NCI-H510A treated with DMSO at 0.1 percent for 48 hours (cell line): ENCODE results near the gene ANKRD40CL.
"Not testable (repeated sequence)": the region's sequence is repeated elsewhere in the genome, so short reads cannot be mapped to it uniquely, and the experiment has no call there.

ENCODE experiments used
- DNase-seq: peaks from one replicate; lab custom pipeline; 2025; lab: John Stamatoyannopoulos, UW

ANKRD40CL gene

GRCh38 chr17:50758989-50759544, 8.3 kb downstream of the ANKRD40CL start:
- DNase-seq, result no peak

- DNase-seq, result no peak
These were observed 8.8 kb downstream of the ANKRD40CL start for GRCh38 chr17:50758524-50758923.

GRCh38 chr17:50754521-50754920, 12.8 kb downstream of the ANKRD40CL start:
- no peak for DNase-seq

- DNase-seq, result no peak
These were observed 18.1 kb downstream of the ANKRD40CL start for GRCh38 chr17:50749245-50749644.

- no peak for DNase-seq
These were observed 21.7 kb downstream of the ANKRD40CL start for GRCh38 chr17:50745631-50746030.

- no peak for DNase-seq
These were observed 28.2 kb downstream of the ANKRD40CL start for GRCh38 chr17:50739098-50739497.

GRCh38 chr17:50737118-50737698, 30.1 kb downstream of the ANKRD40CL start:
- DNase-seq, result no peak

- no peak for DNase-seq
These were observed 32.0 kb downstream of the ANKRD40CL start for GRCh38 chr17:50735287-50735686.

GRCh38 chr17:50731575-50732460, 35.5 kb downstream of the ANKRD40CL start:
- no peak for DNase-seq

- no peak for DNase-seq
These were observed 38.2 kb downstream of the ANKRD40CL start for GRCh38 chr17:50728881-50729765.

- no peak for DNase-seq
These were observed 39.2 kb downstream of the ANKRD40CL start for GRCh38 chr17:50728112-50728429.

- DNase-seq, result no peak
These were observed 41.3 kb downstream of the ANKRD40CL start for GRCh38 chr17:50725769-50726655.

GRCh38 chr17:50724622-50725021, 42.7 kb downstream of the ANKRD40CL start:
- not testable (repeated sequence) for DNase-seq

- DNase-seq, result no peak
These were observed 44.6 kb downstream of the ANKRD40CL start for GRCh38 chr17:50722746-50723145.

GRCh38 chr17:50721194-50722010, 45.9 kb downstream of the ANKRD40CL start:
- no peak for DNase-seq

- DNase-seq, result peak; percentile 31
These were observed 47.2 kb downstream of the ANKRD40CL start for GRCh38 chr17:50719924-50720794.

- DNase-seq, result peak; percentile 97
These were observed 48.0 kb downstream of the ANKRD40CL start, which contains the start of gene LUC7L3 for GRCh38 chr17:50719144-50719923. TSS of gene LUC7L3 (plus strand) at chr17:50719603. CDS start at chr17:50719733, 130 bp downstream.

GRCh38 chr17:50715471-50715870, 51.8 kb downstream of the ANKRD40CL start:
- DNase-seq, result no peak
